Cardiac fibroblast (primary cell): ENCODE results near the gene PRKG1.
A peak's percentile ranks its signal among the peaks of the same experiment; 100 is the strongest.

ENCODE experiments used
- DNase-seq, 2 donors: peaks; one replicate each; pipeline versions ENCODE4 v3.0.0 to v3.0.0-alpha.2; 2010; ENCODE audit warnings: low read depth in 2 of 2
- H3K4me3 ChIP-seq, 2 donors: replicated peaks in 1 of 2; 1 replicate in 1 of 2; 2 replicates in 1 of 2; pipeline ENCODE4 v1.5.1; 2011; ENCODE audit warnings: low read depth in 2 of 2, low read length in 2 of 2, mild to moderate bottlenecking in 2 of 2, moderate library complexity in 1 of 2
- TF ChIP-seq, protein P1 (sequence below): IDR thresholded peaks from one replicate; pipeline ENCODE4 v1.5.1; 2011; ENCODE audit warnings: low read depth, mild to moderate bottlenecking, low read length, inconsistent platforms

Gene PRKG1

DNA sequence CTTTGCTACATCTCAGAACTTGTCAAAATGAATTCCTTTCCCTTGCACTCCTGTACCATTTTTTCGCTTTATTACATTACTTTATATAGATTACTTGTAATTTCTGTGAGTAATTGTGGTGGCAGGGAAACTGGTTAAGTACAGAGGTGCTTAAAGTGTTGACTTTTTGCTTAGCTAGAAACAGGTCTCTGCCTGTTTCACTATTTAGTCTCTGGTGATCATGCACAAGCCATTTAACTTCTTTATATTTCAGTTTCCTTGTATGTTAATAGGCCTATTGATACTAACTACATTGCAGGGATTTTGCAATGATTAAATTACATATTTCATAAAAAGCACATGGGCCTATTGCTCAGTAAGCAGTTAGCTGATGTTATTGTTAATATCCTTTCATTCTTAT is 233.8 kb downstream of the PRKG1 start:
- no peak for DNase-seq
- TF ChIP-seq, protein P1, sequence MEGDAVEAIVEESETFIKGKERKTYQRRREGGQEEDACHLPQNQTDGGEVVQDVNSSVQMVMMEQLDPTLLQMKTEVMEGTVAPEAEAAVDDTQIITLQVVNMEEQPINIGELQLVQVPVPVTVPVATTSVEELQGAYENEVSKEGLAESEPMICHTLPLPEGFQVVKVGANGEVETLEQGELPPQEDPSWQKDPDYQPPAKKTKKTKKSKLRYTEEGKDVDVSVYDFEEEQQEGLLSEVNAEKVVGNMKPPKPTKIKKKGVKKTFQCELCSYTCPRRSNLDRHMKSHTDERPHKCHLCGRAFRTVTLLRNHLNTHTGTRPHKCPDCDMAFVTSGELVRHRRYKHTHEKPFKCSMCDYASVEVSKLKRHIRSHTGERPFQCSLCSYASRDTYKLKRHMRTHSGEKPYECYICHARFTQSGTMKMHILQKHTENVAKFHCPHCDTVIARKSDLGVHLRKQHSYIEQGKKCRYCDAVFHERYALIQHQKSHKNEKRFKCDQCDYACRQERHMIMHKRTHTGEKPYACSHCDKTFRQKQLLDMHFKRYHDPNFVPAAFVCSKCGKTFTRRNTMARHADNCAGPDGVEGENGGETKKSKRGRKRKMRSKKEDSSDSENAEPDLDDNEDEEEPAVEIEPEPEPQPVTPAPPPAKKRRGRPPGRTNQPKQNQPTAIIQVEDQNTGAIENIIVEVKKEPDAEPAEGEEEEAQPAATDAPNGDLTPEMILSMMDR, result no peak
- no peak overlapping the region for H3K4me3 ChIP-seq

GRCh38 chr10:51311228-51311627 is 236.9 kb downstream of the PRKG1 start:
- no peak overlapping the region for H3K4me3 ChIP-seq
- TF ChIP-seq, protein P1, result no peak
- peak in 1 of 2 donors; percentile 38 for DNase-seq

DNA sequence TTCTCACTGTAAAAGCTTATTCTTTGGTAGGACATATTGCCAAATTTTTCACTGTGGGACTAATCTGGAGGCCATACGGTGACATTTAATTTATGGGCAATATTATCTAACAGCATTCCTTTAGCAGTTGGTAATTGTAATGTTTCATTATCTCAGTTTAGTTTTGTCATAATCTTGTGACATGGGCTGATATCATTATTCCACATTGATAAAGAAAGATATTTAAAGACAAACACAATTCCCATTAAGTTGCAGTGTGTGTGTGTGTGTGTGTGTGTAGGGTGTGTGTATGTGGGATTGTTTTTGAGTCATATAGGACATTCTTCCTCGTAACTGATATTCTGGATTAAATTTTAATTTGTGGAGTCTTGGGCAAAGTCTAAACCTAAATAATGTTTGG is 238.5 kb downstream of the PRKG1 start:
- no peak for DNase-seq
- TF ChIP-seq, protein P1, result no peak
- no peak overlapping the region for H3K4me3 ChIP-seq

- no peak overlapping the region for H3K4me3 ChIP-seq
- DNase-seq, result no peak
- TF ChIP-seq, protein P1, result no peak
Measured at GRCh38 chr10:51313251-51313650, 239.0 kb downstream of the PRKG1 start.

DNA sequence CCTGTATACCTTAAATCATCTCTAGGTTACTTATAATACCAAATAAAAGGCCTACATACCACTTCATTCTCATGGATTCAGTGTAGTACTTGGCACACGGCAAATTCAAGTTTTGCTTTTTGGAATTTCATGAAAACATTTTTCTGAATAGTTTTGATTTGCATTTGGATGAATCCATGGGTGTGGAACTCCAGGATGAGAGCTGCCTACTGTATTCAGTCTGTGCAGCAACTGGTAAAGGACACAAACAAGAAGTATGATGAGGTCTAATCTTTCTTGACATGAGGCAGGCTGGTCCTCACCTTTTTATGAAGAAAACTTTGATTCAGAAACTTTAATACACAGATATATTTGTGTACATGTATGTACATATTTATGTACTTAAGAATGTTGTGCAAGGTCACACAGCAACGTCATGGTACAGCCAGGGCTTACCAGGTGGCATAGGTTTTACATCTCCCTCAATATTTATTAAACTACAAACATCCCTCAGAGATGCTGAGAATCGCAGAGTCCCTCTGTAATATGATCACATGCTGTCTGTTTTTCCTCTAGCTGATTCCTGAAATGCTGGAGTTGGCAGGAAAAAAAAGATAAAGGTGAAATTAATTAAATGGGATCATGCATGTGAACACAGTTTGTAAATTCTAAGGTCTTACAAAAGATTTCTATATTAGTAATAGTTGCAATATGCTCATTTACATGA is 239.6 kb downstream of the PRKG1 start:
- H3K4me3 ChIP-seq, result no peak overlapping the region
- no peak for DNase-seq
- TF ChIP-seq, protein P1, result no peak

- H3K4me3 ChIP-seq, result no peak overlapping the region
- peak; percentile 43 to 48 for DNase-seq
- TF ChIP-seq, protein P1, result no peak
Measured at GRCh38 chr10:51314481-51314880, 240.2 kb downstream of the PRKG1 start.
